Small intestine (tissue), 7 donors: Measurements from ENCODE around the gene TSPAN18. TPM values are rescaled to one million over a fixed set of nuclear protein-coding genes. Genes with fewer than 3 reads are reported as not detected.
A peak's percentile ranks its signal among the peaks of the same experiment; 100 is the strongest.

ENCODE experiments used
- DNase-seq, 2 donors: peaks; one replicate each; pipeline versions ENCODE4 v3.0.0 to v3.0.0-alpha.2; 2013
- FAIRE-seq: peaks from 2 replicates; lab custom pipeline; 2012; peaks lifted over from hg19 to GRCh38; lab: Jason Lieb, UNC
- H3K27ac ChIP-seq, 3 donors: one replicate each; pipeline ENCODE4 v1.5.1; 2013; ENCODE audit warnings: low read length in 2 of 3, mild to moderate bottlenecking in 2 of 3, control low read depth in 1 of 3, inconsistent platforms in 1 of 3, low read depth in 1 of 3, moderate library complexity in 1 of 3
- H3K27me3 ChIP-seq, 3 donors: one replicate each; pipeline ENCODE4 v1.6.1; 2013; ENCODE audit warnings: low read length in 3 of 3, inconsistent platforms in 1 of 3; ENCODE audit not compliant: control insufficient read depth in 3 of 3, insufficient read depth in 3 of 3
- H3K36me3 ChIP-seq, 3 donors: one replicate each; pipeline ENCODE4 v1.6.1; 2013; ENCODE audit warnings: low read length in 3 of 3, inconsistent platforms in 1 of 3, low read depth in 1 of 3, mild to moderate bottlenecking in 1 of 3, moderate library complexity in 1 of 3; ENCODE audit not compliant: control insufficient read depth in 3 of 3, insufficient read depth in 2 of 3
- H3K4me1 ChIP-seq, 3 donors: one replicate each; pipeline ENCODE4 v1.6.1; 2013; ENCODE audit warnings: low read length in 2 of 3, inconsistent platforms in 1 of 3, low read depth in 1 of 3, mild to moderate bottlenecking in 1 of 3, moderate library complexity in 1 of 3; ENCODE audit not compliant: control insufficient read depth in 3 of 3, insufficient read depth in 2 of 3
- H3K4me3 ChIP-seq, 3 donors: one replicate each; pipeline ENCODE4 v1.5.1; 2013; ENCODE audit warnings: low read length in 3 of 3, control low read depth in 1 of 3, inconsistent platforms in 1 of 3, low read depth in 1 of 3, mild to moderate bottlenecking in 1 of 3, moderate library complexity in 1 of 3
- H3K9me3 ChIP-seq, 2 donors: one replicate each; pipeline ENCODE4 v1.6.1; 2013; ENCODE audit warnings: low read depth in 1 of 2, low read length in 1 of 2; ENCODE audit not compliant: control insufficient read depth in 2 of 2, insufficient read depth in 1 of 2
- WGBS, 3 donors: extraction: QIAGEN DNeasy Blood & Tissue Kit; methylation state at CpG; one replicate each; pipeline ENCODE4 v1.1.7; 2013; 5-methylcytosine and 5-hydroxymethylcytosine counted together
- polyA plus RNA-seq, 4 donors: library from polyadenylated mRNA; stranded (reverse) in 3 of 4; unstranded in 1 of 4; fragments of 200-250 nt in 3 of 4; fragments of 120-200 nt in 1 of 4; gene quantifications; one replicate each; pipeline versions ENCODE4 v1.2.1 to v1.2.3, GENCODE V29; 2013
- donor health status: healthy with polysubstance abuse.
- donor health status: control.
- donor health status: control.
- donor health status: Bipolar disorder and iron deficiency.
- donor health status: healthy.

Gene TSPAN18
- polyA plus RNA-seq, 4 donors, result 1.1 to 45.2 (median 8.8) TPM; not detected in 1

GRCh38 chr11:44831605-44832394 is 105.0 kb downstream of the TSPAN18 start:
- H3K36me3 ChIP-seq, result peaks cover 0 to 10% (median 0%) of the 10 kb centered on the region in 3 donors
- FAIRE-seq (no peak), DNase-seq (no peak)
- H3K4me1 ChIP-seq, result peaks cover 0 to 26% (median 0%) of the 10 kb centered on the region in 3 donors
- H3K27ac ChIP-seq, result no peak overlapping the region
- peaks cover 0 to 6% of the 10 kb centered on the region in 2 donors for H3K9me3 ChIP-seq
- no peak overlapping the region for H3K4me3 ChIP-seq
- WGBS, 3 donors, result 84 to 90% (median 89%) methylated on average over 10 of the region's 10 CpGs
- H3K27me3 ChIP-seq, result no peaks in the 10 kb centered on the region

GRCh38 chr11:44832452-44832851 is 105.7 kb downstream of the TSPAN18 start:
- Histone ChIP-seq H3K27ac (no peak overlapping the region), H3K4me3 (no peak overlapping the region), H3K27me3 (no peaks in the 10 kb centered on the region), H3K4me1 (peaks cover 0 to 26% (median 0%) of the 10 kb centered on the region in 3 donors), H3K9me3 (peaks cover 0 to 6% of the 10 kb centered on the region in 2 donors), H3K36me3 (peaks cover 0 to 5% (median 0%) of the 10 kb centered on the region in 3 donors)
- WGBS, 3 donors, result 37 to 68% (median 44%) methylated on average over 10 of the region's 10 CpGs
- no peak for DNase-seq
- no peak for FAIRE-seq

- Histone ChIP-seq H3K27me3 (no peaks in the 10 kb centered on the region), H3K36me3 (peaks cover 0 to 5% (median 0%) of the 10 kb centered on the region in 3 donors), H3K27ac (peak overlapping the region in 1 of 3 donors; percentile 54), H3K9me3 (peaks cover 0 to 6% of the 10 kb centered on the region in 2 donors), H3K4me1 (peaks cover 0 to 26% (median 0%) of the 10 kb centered on the region in 3 donors), H3K4me3 (no peak overlapping the region)
- FAIRE-seq (no peak), DNase-seq (no peak)
- WGBS, 3 donors, result 66 to 73% (median 67%) methylated on average over 6 of the region's 6 CpGs
These were observed 106.6 kb downstream of the TSPAN18 start for GRCh38 chr11:44833221-44833876.

- peaks cover 0 to 5% (median 0%) of the 10 kb centered on the region in 3 donors for H3K36me3 ChIP-seq
- peaks cover 0 to 26% (median 0%) of the 10 kb centered on the region in 3 donors for H3K4me1 ChIP-seq
- 34 to 50% (median 40%) methylated on average over 8 of the region's 8 CpGs for WGBS, 3 donors
- H3K4me3 ChIP-seq, result no peak overlapping the region
- peaks cover 0 to 6% of the 10 kb centered on the region in 2 donors for H3K9me3 ChIP-seq
- peak; percentile 54 to 57 for DNase-seq
- H3K27ac ChIP-seq, result peak overlapping the region in 2 of 3 donors; percentile 17 to 54
- no peak for FAIRE-seq
- H3K27me3 ChIP-seq, result no peaks in the 10 kb centered on the region
These were observed 107.2 kb downstream of the TSPAN18 start for GRCh38 chr11:44833877-44834452.

- peaks cover 0 to 26% (median 0%) of the 10 kb centered on the region in 3 donors for H3K4me1 ChIP-seq
These were observed 108.1 kb downstream of the TSPAN18 start for GRCh38 chr11:44834846-44835245.

GRCh38 chr11:44835296-44835695 is 108.5 kb downstream of the TSPAN18 start:
- no peak overlapping the region for H3K4me3 ChIP-seq
- peaks cover 0 to 26% (median 0%) of the 10 kb centered on the region in 3 donors for H3K4me1 ChIP-seq
- WGBS, 3 donors, result 69 to 74% (median 73%) methylated on average over 4 of the region's 4 CpGs
- FAIRE-seq (no peak), DNase-seq (no peak)
- peaks cover 0 to 7% (median 0%) of the 10 kb centered on the region in 3 donors for H3K36me3 ChIP-seq
- H3K9me3 ChIP-seq, result peaks cover 0 to 6% of the 10 kb centered on the region in 2 donors
- peak overlapping the region in 1 of 3 donors; percentile 54 for H3K27ac ChIP-seq
- no peaks in the 10 kb centered on the region for H3K27me3 ChIP-seq

More at GRCh38 chr11:44834846-44835245, 108.1 kb downstream of the TSPAN18 start:
- peaks cover 0 to 7% (median 0%) of the 10 kb centered on the region in 3 donors for H3K36me3 ChIP-seq
- DNase-seq (peak in 1 of 2 donors; percentile 60), FAIRE-seq (no peak)
- WGBS, 3 donors, result 49 to 62% (median 60%) methylated on average over 6 of the region's 6 CpGs
- H3K9me3 ChIP-seq, result peaks cover 0 to 6% of the 10 kb centered on the region in 2 donors
- H3K27me3 ChIP-seq, result no peaks in the 10 kb centered on the region
- peak overlapping the region in 1 of 3 donors; percentile 54 for H3K27ac ChIP-seq
- no peak overlapping the region for H3K4me3 ChIP-seq

GRCh38 chr11:44835938-44836337 is 109.2 kb downstream of the TSPAN18 start:
- peaks cover 0 to 26% (median 0%) of the 10 kb centered on the region in 3 donors for H3K4me1 ChIP-seq
- H3K4me3 ChIP-seq, result no peak overlapping the region
- peaks cover 0 to 7% (median 0%) of the 10 kb centered on the region in 3 donors for H3K36me3 ChIP-seq
- DNase-seq (no peak), FAIRE-seq (no peak)
- WGBS, 3 donors, result 56 to 61% (median 60%) methylated on average over 4 of the region's 4 CpGs
- H3K27ac ChIP-seq, result no peak overlapping the region
- H3K27me3 ChIP-seq, result no peaks in the 10 kb centered on the region
- H3K9me3 ChIP-seq, result peaks cover 0 to 6% of the 10 kb centered on the region in 2 donors

GRCh38 chr11:44837661-44838060 is 110.9 kb downstream of the TSPAN18 start:
- no peaks in the 10 kb centered on the region for H3K27me3 ChIP-seq
- peaks cover 0 to 5% (median 0%) of the 10 kb centered on the region in 3 donors for H3K36me3 ChIP-seq
- peaks cover 0 to 26% (median 0%) of the 10 kb centered on the region in 3 donors for H3K4me1 ChIP-seq
- FAIRE-seq (no peak), DNase-seq (no peak)
- 64 to 94% (median 69%) methylated on average over 1 of the region's 1 CpG for WGBS, 3 donors
- no peak overlapping the region for H3K4me3 ChIP-seq
- H3K27ac ChIP-seq, result no peak overlapping the region
- peaks cover 0 to 6% of the 10 kb centered on the region in 2 donors for H3K9me3 ChIP-seq
